SK-N-SH (cell line): ENCODE measurements around the gene GPR158. TPM values are rescaled to one million over a fixed set of nuclear protein-coding genes. Genes with fewer than 3 reads are reported as not detected.

Source experiments
- CTCF ChIA-PET: fragments of 300-600, 350-600 bp; formaldehyde crosslinking; extraction: SDS; loops from one replicate; lab custom pipeline; 2021; lab: Yijun Ruan, JAX
- POLR2A ChIA-PET: fragments of 350-600 bp; sonication (Branson Sonifier 250); formaldehyde crosslinking; extraction: SDS; loops from one replicate; lab custom pipeline; 2020; ENCODE audit warnings: antibody characterized with exemption, inconsistent platforms; lab: Yijun Ruan, JAX
- DNase-seq: peaks from one replicate; pipeline ENCODE4 v3.0.0; 2012
- H2AFZ ChIP-seq: fragments of 200-600 bp; sonication (generic); 2 replicates; pipeline ENCODE4 v1.8.1; 2016; ENCODE audit warnings: antibody characterized with exemption, mild to moderate bottlenecking, low read depth
- H3F3A ChIP-seq: fragments of 200-600 bp; sonication (generic); replicated peaks from 2 replicates; pipeline ENCODE3; 2016; ENCODE audit warnings: antibody characterized with exemption, mild to moderate bottlenecking; ENCODE audit not compliant: insufficient read depth
- H3K27ac ChIP-seq, 2 experiments: fragments of 200-500 bp in 1 of 2; fragments of 200-600 bp in 1 of 2; sonication (Bioruptor generic) in 1 of 2; sonication (generic), shearing (Covaris generic) in 1 of 2; 2 replicates each; pipeline versions ENCODE4 v1.5.1 to v1.6.1; 2014 to 2016; ENCODE audit warnings: low read depth in 2 of 2, inconsistent platforms in 1 of 2, low read length in 1 of 2, mild to moderate bottlenecking in 1 of 2, mixed read lengths in 1 of 2
- H3K27me3 ChIP-seq: fragments of 200-600 bp; sonication (generic), shearing (Covaris generic); 2 replicates; pipeline ENCODE4 v1.6.1; 2016; ENCODE audit warnings: mixed run types; ENCODE audit not compliant: insufficient read depth
- H3K36me3 ChIP-seq, 2 experiments: fragments of 200-500 bp in 1 of 2; fragments of 200-600 bp in 1 of 2; sonication (Bioruptor generic) in 1 of 2; sonication (generic) in 1 of 2; replicated peaks in 1 of 2; 2 replicates each; pipeline versions ENCODE3 to v1.5.1; 2014 to 2016; ENCODE audit warnings: low read length in 1 of 2, mild to moderate bottlenecking in 1 of 2; ENCODE audit not compliant: insufficient read depth in 2 of 2, control insufficient read depth in 1 of 2
- H3K4me1 ChIP-seq, 2 experiments: fragments of 200-500 bp in 1 of 2; fragments of 200-600 bp in 1 of 2; sonication (Bioruptor generic) in 1 of 2; sonication (generic), shearing (Covaris generic) in 1 of 2; 2 replicates each; pipeline versions ENCODE4 v1.5.1 to v1.6.1; 2014 to 2016; ENCODE audit warnings: low read depth in 1 of 2, low read length in 1 of 2, mixed run types in 1 of 2; ENCODE audit not compliant: insufficient read depth in 2 of 2, control insufficient read depth in 1 of 2
- H3K4me2 ChIP-seq: fragments of 200-600 bp; sonication (generic), shearing (Covaris generic); 2 replicates; pipeline ENCODE4 v1.6.1; 2017; ENCODE audit warnings: mixed run types
- H3K4me3 ChIP-seq, 2 experiments: fragments of 200-500 bp in 1 of 2; fragments of 200-600 bp in 1 of 2; sonication (Bioruptor generic) in 1 of 2; sonication (generic), shearing (Covaris generic) in 1 of 2; 2 replicates each; pipeline versions ENCODE4 v1.5.1 to v1.8.1; 2014 to 2016; ENCODE audit warnings: low read depth in 2 of 2, inconsistent platforms in 1 of 2, low read length in 1 of 2, mild to moderate bottlenecking in 1 of 2, mixed read lengths in 1 of 2, moderate library complexity in 1 of 2
- H3K79me2 ChIP-seq: fragments of 200-600 bp; sonication (generic); 2 replicates; pipeline ENCODE4 v1.8.1; 2017; ENCODE audit warnings: mild to moderate bottlenecking; ENCODE audit not compliant: insufficient read depth
- H3K9ac ChIP-seq: fragments of 200-600 bp; sonication (generic); 2 replicates; pipeline ENCODE4 v1.6.1; 2017; ENCODE audit warnings: mixed run types
- H3K9me2 ChIP-seq: fragments of 200-600 bp; sonication (generic); 2 replicates; pipeline ENCODE4 v1.6.1; 2017; ENCODE audit warnings: mixed run types
- H3K9me3 ChIP-seq: fragments of 200-600 bp; sonication (generic); 2 replicates; pipeline ENCODE4 v1.6.1; 2017; ENCODE audit warnings: mixed run types, mild to moderate bottlenecking, moderate library complexity
- H4K20me1 ChIP-seq: fragments of 200-600 bp; sonication (generic); 2 replicates; pipeline ENCODE4 v1.6.1; 2017; ENCODE audit warnings: mild to moderate bottlenecking, mixed run types; ENCODE audit not compliant: insufficient read depth
- CHD2 ChIP-seq: fragments of 150-350 bp; IDR thresholded peaks from 2 replicates; pipeline ENCODE4 v1.6.1; 2018; ENCODE audit warnings: low read length; ENCODE audit not compliant: partially characterized antibody
- CTCF ChIP-seq: fragments of 200-600 bp; sonication (generic); IDR thresholded peaks from 2 replicates; pipeline ENCODE4 v1.6.1; 2017; ENCODE audit warnings: antibody characterized with exemption, mild to moderate bottlenecking, moderate library complexity
- FOSL2 ChIP-seq: IDR thresholded peaks from 2 replicates; pipeline ENCODE4 v1.4.0; 2012; ENCODE audit warnings: low read depth, mild to moderate bottlenecking, moderate library complexity, borderline replicate concordance
- FOXJ3 ChIP-seq: sonication (generic); formaldehyde crosslinking; IDR thresholded peaks from 2 replicates; pipeline ENCODE4 v1.5.1; 2020; ENCODE audit warnings: mild to moderate bottlenecking, missing genetic modification reagents
- GATA2 ChIP-seq: sonication (generic); formaldehyde crosslinking; IDR thresholded peaks from 2 replicates; pipeline ENCODE4 v1.5.0; 2020; ENCODE audit warnings: mild to moderate bottlenecking, missing genetic modification reagents
- JUND ChIP-seq: IDR thresholded peaks from 2 replicates; pipeline ENCODE4 v1.4.0; 2012
- MEF2A ChIP-seq: IDR thresholded peaks from 2 replicates; pipeline ENCODE4 v1.4.0; 2012; ENCODE audit warnings: low read depth, borderline replicate concordance
- PBX3 ChIP-seq: IDR thresholded peaks from 2 replicates; pipeline ENCODE4; 2012
- RCOR1 ChIP-seq: fragments of 150-350 bp; IDR thresholded peaks from 2 replicates; pipeline ENCODE4 v1.6.1; 2017; ENCODE audit warnings: antibody characterized with exemption, low read length
- RXRA ChIP-seq: IDR thresholded peaks from 2 replicates; pipeline ENCODE4 v1.4.0; 2012; ENCODE audit warnings: low read depth, mild to moderate bottlenecking, borderline replicate concordance
- SIN3A ChIP-seq: IDR thresholded peaks from 2 replicates; pipeline ENCODE4 v1.6.1; 2012; ENCODE audit warnings: low read depth, mild to moderate bottlenecking, low read length, moderate library complexity, borderline replicate concordance
- TCF12 ChIP-seq: IDR thresholded peaks from 2 replicates; pipeline ENCODE4 v1.4.0; 2012
- TEAD4 ChIP-seq: IDR thresholded peaks from 2 replicates; pipeline ENCODE4 v1.4.0; 2012; ENCODE audit warnings: mild to moderate bottlenecking, borderline replicate concordance; ENCODE audit not compliant: insufficient read depth
- USF1 ChIP-seq: IDR thresholded peaks from 2 replicates; pipeline ENCODE4 v1.4.0; 2012; ENCODE audit warnings: low read depth, borderline replicate concordance
- YY1 ChIP-seq: IDR thresholded peaks from 2 replicates; pipeline ENCODE4 v1.4.0; 2012; ENCODE audit warnings: low read depth, mild to moderate bottlenecking
- WGBS: methylation state at CpG from one replicate; pipeline ENCODE4 v1.1.6; 2017; ENCODE audit warnings: low lambda C conversion rate; 5-methylcytosine and 5-hydroxymethylcytosine counted together
- polyA plus RNA-seq, 3 experiments: library from polyadenylated mRNA; depleted of rRNA; stranded (reverse); fragments of >200 nt; gene quantifications; 2 replicates each; pipeline ENCODE4 v1.2.3, GENCODE V29; 2012

GPR158 gene
- polyA plus RNA-seq, 1 of the 3 experiments (the other 2 are of a cell fraction), result not detected

GRCh38 chr10:25209618-25210017 is 34.8 kb downstream of the GPR158 start:
- Histone ChIP-seq H3K4me1 (no peaks in the 10 kb centered on the region), H3F3A (no peaks in the 10 kb centered on the region), H3K9me2 (no peaks in the 10 kb centered on the region), H3K79me2 (no peaks in the 10 kb centered on the region), H3K27me3 (no peaks in the 10 kb centered on the region), H2AFZ (no peak overlapping the region), H3K9ac (no peak overlapping the region), H3K36me3 (no peaks in the 10 kb centered on the region), H3K4me3 (no peak overlapping the region), H3K4me2 (no peak overlapping the region), H4K20me1 (no peaks in the 10 kb centered on the region), H3K27ac (no peak overlapping the region), H3K9me3 (no peaks in the 10 kb centered on the region)
- WGBS, result 28% methylated on average over 2 of the region's 2 CpGs
- ChIA-PET POLR2A (no interaction called here), CTCF (no interaction called here)
- DNase-seq, result no peak
- TF ChIP-seq GATA2 (CRISPR knock-in tag), result no peak
- TF ChIP-seq PBX3, result no peak
- no peak for TF ChIP-seq TCF12
- no peak for TF ChIP-seq MEF2A
- TF ChIP-seq YY1, result no peak
- no peak for TF ChIP-seq CHD2

GRCh38 chr10:25210265-25210664 is 35.5 kb downstream of the GPR158 start:
- DNase-seq, result no peak
- Histone ChIP-seq H3K36me3 (no peaks in the 10 kb centered on the region), H3K79me2 (no peaks in the 10 kb centered on the region), H3K9me2 (no peaks in the 10 kb centered on the region), H3K4me3 (no peak overlapping the region), H3F3A (no peaks in the 10 kb centered on the region), H3K27ac (no peak overlapping the region), H2AFZ (no peak overlapping the region), H3K9ac (no peak overlapping the region), H3K4me1 (no peaks in the 10 kb centered on the region), H3K4me2 (no peak overlapping the region), H3K27me3 (no peaks in the 10 kb centered on the region), H3K9me3 (no peaks in the 10 kb centered on the region), H4K20me1 (no peaks in the 10 kb centered on the region)
- WGBS, result 17% methylated on average over 2 of the region's 2 CpGs
- CTCF ChIA-PET, result no interaction called here
- POLR2A ChIA-PET, result no interaction called here
- TF ChIP-seq RXRA (no peak), USF1 (no peak), CHD2 (no peak), FOSL2 (no peak), JUND (no peak), SIN3A (no peak), CTCF (no peak), RCOR1 (no peak), FOXJ3 (CRISPR knock-in tag) (no peak), TEAD4 (no peak)
